Fibroblast of skin of scalp (primary cell): ENCODE data around the gene KPNA5.
"Not testable (repeated sequence)": the region's sequence is repeated elsewhere in the genome, so short reads cannot be mapped to it uniquely, and the experiment has no call there.

ENCODE experiments used
- DNase-seq: peaks from one replicate; pipeline ENCODE4 v3.0.0-alpha.2; 2013

The KPNA5 gene

DNA sequence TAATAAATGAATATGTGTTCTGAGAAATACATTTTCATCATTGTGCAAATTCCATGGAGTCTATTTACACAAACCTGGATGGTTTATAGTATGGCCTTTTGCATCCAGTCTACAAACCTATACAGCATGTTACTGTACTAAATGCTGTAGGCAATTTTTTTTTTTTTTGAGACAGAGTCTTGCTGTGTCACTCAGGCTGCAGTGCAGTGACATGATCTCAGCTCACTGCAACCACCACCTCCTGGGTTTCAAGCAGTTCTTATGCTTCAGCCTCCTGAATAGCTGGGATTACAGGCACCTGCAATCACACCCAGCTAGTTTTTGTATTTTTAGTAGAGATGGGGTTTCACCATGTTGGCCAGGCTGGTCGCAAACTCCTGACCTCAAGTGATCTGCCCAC is 22.9 kb downstream of the KPNA5 start:
- not testable (repeated sequence) for DNase-seq

DNA sequence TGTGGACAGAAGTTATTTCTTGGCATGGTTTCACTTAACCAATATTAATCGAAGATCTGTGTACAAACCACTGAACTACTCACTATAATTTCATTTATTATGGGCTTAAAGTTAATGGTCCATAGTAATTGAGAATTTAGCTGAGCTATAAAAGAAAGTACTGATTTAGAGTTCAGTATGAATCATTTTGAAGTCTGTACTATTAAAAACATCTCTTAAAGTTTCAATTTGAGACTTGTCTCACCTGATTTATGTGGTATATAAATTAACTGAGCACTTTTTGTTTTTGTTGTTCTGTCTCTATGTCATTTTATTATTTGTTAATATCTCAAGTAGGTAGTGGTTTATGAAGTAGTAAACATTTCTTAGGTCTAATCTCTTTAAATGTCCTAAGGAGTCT is 24.9 kb downstream of the KPNA5 start:
- DNase-seq = no peak

- DNase-seq = no peak
These were observed 33.3 kb downstream of the KPNA5 start for GRCh38 chr6:116714296-116714695.

GRCh38 chr6:116714761-116715160 is 33.8 kb downstream of the KPNA5 start:
- DNase-seq = no peak

DNA sequence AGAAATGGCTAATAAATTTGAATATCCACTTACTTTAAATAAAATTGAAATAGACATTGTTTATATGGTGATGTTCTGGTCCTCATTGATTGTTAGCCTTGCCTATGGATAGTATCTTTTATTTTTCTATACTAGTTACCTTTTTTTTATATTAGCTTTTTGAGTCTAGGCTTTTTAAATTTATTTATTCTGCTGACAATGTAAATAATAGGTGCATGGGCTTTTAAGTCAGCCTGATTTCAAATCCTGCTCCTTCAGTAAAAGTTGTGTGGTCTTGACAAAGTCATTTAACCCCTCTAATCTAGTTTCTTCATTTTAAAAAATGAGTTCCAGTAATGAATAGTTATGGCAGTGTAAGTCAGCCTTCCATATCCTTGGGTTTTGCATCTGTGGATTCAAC is 45.9 kb downstream of the KPNA5 start:
- no peak for DNase-seq

GRCh38 chr6:116730513-116730912 is 49.5 kb downstream of the KPNA5 start:
- no peak for DNase-seq

GRCh38 chr6:116737004-116737403 is 56.0 kb downstream of the KPNA5 start:
- no peak for DNase-seq

- DNase-seq = not testable (repeated sequence)
These were observed 59.5 kb downstream of the KPNA5 start for GRCh38 chr6:116740486-116740885.

DNA sequence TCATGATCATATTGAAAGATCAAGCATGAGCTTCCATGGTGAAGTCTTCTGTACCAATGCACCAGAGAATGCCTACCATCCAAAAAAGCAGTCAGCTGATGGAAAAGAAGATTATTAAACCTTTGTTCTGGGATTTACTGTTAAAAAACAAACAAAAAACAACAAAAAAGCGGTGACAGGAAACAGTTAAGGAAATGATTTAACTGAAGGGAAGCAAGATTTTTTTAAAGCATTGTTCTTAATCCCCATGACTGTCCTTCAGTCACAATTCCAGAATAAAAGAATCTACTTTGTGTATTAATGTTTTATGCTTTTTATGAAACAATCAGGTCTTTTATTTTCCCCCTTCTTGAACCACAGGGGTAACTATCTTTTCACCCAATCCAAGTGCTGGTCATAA is 60.6 kb downstream of the KPNA5 start:
- DNase-seq = no peak

- no peak for DNase-seq
These were observed 64.2 kb downstream of the KPNA5 start for GRCh38 chr6:116745176-116745575.

DNA sequence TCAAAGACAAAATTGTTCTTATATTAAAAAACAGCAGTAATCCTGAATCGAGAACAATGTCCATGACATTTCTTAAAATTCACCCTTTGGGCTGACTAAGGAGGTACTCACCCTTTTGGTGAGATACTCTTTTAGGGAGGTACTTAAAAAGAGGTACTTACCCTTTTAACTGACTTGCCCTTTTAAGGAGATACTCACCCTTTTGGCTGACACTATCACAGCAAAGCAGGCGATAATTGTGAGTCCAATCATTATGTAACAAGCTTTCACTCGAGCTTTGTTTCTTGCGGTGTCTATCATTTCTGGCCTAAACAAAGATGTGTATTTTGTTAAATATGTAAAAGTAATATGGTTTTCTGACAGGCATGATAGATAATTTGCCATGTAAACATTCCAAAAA is 80.8 kb downstream of the KPNA5 start:
- DNase-seq = no peak

DNA sequence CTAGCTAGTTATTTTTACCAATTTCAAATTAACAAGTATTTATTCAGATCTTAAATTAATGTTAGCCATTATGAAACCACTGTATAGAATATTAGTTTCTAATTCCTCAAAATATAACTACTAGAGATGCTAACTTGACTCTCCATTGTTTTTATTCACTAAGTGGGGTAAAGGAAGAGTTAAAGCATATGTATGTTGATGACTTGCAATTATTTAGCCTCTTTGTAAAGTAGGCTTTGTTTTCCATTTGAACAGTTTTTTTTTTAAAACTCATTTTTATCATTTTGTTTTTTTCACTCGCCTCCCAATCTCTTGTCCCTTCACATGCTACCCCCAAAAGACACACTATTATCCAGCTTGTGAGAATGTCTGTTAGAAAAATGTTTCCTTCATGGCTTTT is 81.2 kb downstream of the KPNA5 start:
- DNase-seq = no peak

DNA sequence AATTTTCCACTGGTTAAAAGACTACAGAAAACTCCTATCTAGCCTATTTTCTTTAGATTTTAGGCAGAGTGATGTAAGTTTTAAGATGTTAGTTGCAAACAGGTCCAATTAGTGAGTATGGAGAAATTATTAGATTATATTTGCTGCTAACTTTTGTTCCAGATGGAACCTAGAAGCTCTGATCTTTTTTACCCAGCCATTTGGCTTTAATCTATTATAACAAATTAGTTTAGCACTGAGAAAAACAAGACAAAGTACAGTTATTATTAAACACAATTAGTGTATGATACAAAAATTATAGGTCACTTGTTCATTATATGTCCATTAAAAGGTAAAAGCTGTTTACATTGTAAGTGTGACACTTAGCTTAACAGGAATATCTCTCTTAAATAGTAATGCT is 82.0 kb downstream of the KPNA5 start:
- no peak for DNase-seq

DNA sequence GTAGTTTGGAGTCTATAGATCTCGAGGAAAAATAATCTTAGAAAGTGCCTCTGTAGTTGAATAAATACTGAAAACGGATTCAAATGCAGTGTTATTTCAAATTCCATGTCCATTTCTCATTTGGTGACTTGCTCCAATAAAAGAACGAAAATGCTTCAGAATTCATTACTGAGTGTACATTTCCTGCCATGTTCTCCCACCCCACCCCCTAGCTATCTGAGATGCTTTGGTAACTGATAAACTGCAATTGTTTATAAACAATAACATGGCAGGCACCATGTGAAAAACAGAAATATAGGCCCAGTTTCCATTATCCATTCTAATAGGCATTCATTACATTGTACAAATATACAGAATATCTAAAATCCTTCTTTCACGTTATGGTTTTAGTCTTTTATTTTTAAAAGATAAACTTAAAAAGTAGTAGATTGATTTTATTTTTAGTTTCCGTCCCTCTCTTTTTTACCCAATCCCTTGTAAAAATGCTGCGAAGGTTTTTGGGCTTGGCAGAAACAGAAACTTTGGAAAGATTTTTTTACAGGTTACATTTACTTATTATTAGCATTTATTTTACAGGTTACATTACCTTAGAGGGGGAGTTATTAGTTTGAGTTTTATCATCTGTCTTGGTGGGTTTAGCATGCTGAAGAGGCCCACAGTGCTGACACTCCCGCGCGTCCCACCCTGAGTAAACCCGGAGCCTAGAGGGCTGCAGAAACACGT is 83.1 kb downstream of the KPNA5 start:
- no peak for DNase-seq

DNA sequence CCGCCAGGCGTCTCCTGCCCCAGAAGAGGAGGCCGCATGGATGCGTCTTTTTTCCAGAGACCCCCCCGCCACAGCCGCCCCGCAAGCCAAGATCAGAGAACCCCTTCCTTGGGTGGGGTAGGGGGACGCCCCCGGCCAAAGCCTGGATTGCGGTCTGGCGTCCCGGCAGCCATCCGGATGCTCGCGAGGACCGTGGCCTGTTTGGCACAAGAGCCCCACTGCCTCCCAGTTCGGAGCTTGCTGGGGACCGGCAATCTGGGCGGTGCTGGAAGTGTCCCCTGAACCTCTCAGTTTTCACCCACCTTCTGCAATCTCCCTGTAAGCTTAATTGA is 83.6 kb downstream of the KPNA5 start:
- DNase-seq = no peak

DNA sequence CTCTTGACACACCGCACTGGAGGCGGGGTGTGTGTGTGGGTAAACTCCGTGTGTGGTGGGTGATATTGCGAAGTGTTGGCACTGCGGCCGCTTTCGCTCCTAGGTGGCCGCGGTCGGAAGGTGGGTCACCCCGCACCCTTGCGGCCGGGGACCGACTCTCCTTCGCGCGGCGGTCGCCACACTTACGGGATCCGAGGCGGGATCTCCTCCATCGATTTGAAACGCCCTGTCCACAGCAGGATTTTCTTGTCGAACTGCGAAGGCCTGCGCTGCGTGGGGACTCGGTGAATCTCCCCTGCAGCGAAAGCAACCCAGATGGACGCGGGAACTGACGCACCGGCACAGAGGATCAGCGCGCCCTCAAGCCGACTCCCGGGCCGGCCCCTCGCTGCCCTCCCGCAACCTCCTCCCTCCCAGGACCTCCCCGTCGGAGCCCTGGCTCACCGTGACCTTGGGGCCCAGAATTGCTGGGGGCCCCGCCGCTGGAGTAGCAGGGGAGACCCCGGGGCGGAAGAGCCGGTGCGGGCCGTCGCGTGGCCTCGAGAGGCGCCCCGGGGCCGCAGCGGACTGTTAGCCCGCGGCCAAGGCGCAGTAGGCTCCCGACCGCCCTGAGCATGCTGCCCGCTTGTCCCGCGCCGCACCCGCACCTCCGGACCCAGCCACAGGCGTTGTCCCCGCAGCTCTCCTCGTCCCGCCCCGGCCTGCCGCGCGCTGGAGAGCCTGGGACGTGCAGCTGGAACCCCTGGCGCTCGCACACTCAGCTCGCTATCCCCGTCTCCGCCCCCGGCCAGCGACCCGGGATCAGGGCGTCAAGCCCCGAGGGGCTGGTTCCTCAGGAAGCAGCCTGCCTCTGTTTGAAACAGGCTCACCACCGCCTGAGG is 84.2 kb downstream of the KPNA5 start, which contains the start of gene FAM162B:
TSS of gene FAM162B (minus strand) at position 759 of the 881 bp plus-strand sequence. CDS start at position 616, 143 bp downstream.
- DNase-seq = peak; percentile 9

DNA sequence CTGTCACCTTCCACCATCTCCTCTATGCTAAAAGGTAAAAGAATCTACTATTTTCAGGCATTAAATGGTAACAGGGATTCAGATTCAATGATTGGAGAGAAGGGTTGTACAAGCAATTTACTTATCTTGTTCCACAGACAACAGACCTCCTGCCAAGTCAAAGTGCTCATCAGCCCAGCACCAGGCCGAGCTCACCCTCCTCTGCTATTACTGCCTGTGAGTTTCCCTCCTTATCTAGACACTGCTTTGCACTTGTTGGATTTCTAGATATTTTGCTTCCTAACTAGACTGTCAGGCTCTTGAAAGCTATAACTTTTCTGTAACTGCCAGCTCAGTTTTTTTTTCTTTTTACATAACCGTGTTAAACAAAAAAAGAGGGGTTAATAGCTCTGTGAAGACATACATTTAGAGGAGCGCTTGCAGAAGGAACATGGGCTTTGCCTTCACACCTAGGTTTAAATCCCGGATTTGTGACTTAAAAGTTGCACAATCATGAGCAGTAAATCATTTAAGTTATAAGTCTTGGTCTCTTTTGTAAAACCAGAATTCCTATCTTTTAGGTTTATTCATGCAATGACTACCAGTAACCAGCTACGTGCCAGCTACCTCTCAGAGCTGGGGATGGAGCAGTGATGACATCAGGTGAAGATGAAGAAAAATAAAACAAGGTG is 85.6 kb downstream of the KPNA5 start:
- DNase-seq = no peak

DNA sequence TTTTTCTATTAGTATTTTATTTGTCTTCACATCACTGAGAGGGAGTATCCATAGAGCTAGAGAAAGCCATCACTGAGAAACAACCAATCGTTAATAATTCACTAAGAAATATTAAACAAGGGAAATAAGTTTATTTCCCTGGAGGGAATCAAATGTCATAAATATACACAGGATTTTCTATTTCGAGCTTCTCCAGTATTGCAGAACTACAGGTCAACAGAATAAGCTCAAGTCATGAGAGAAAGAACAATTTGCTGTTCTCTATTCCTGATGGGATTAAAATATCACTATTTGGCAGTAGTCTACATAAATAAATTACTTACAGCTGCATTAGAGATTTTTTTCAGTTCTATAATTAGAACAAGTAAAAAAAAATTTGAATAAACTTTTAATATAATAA is 86.7 kb downstream of the KPNA5 start:
- no peak for DNase-seq

- no peak for DNase-seq
These were observed 91.4 kb downstream of the KPNA5 start for GRCh38 chr6:116772450-116772849.

GRCh38 chr6:116773886-116774285 is 92.9 kb downstream of the KPNA5 start:
- no peak for DNase-seq

- DNase-seq = peak; percentile 35
These were observed 98.7 kb downstream of the KPNA5 start for GRCh38 chr6:116779573-116780164.

- no peak for DNase-seq
These were observed 102.8 kb downstream of the KPNA5 start for GRCh38 chr6:116783852-116784251.
